GM12878 (cell line): ENCODE results near the gene CXorf38. TPM values are rescaled to one million over a fixed set of nuclear protein-coding genes. Genes with fewer than 3 reads are reported as not detected.

ENCODE experiments used
- ATAC-seq: fragments of 200-7000 bp; cut with Tn5 transposase; 3 replicates; pipeline ENCODE4 v1.9.1; 2020; ENCODE audit warnings: mild to moderate bottlenecking, moderate library complexity
- BruUV-seq: library from RNA; stranded (reverse); fragments of 400-500 nt; replicated peaks from 2 replicates; lab custom pipeline; 2021; lab: Mats Ljungman, UMichigan
- CTCF ChIA-PET: fragments of 300-600 bp; sonication (Branson Sonifier 250); formaldehyde crosslinking; extraction: SDS; loops from one replicate; lab custom pipeline; 2021; ENCODE audit warnings: inconsistent platforms; lab: Yijun Ruan, JAX
- POLR2A ChIA-PET: fragments of 350-600 bp; formaldehyde crosslinking; extraction: SDS; loops from one replicate; lab custom pipeline; 2021; ENCODE audit warnings: inconsistent platforms; lab: Charles Lee
- RAD21 ChIA-PET: fragments of 300-600 bp; sonication (Branson Sonifier 250); formaldehyde crosslinking; loops from one replicate; lab custom pipeline; 2023; ENCODE audit warnings: antibody characterized with exemption; ENCODE audit not compliant: unreplicated experiment; lab: Charles Lee
- SMC1A ChIA-PET: fragments of 300-600 bp; sonication (Branson Sonifier 250); formaldehyde crosslinking; loops from one replicate; lab custom pipeline; 2023; ENCODE audit not compliant: unreplicated experiment, uncharacterized antibody; lab: Charles Lee
- DNase-seq: peaks from one replicate; pipeline ENCODE4 v3.0.0-alpha.2; 2011; ENCODE audit warnings: low read depth, low spot score
- FAIRE-seq: peaks from 3 replicates; lab custom pipeline; 2011; peaks lifted over from hg19 to GRCh38; lab: Jason Lieb, UNC
- H2AFZ ChIP-seq: 2 replicates; pipeline ENCODE4 v1.6.0; 2011; ENCODE audit warnings: low read depth, low read length, control low read depth; ENCODE audit not compliant: control insufficient read depth
- H3K27ac ChIP-seq: 2 replicates; pipeline ENCODE4 v1.5.1; 2011; ENCODE audit warnings: control low read depth; ENCODE audit not compliant: control insufficient read depth, insufficient read depth
- H3K27me3 ChIP-seq, 2 experiments: replicated peaks in 1 of 2; 2 replicates each; pipeline versions ENCODE4 v1.6.0 to v1.6.1; 2011; ENCODE audit warnings: low read length in 1 of 2; ENCODE audit not compliant: control insufficient read depth in 2 of 2, insufficient read depth in 2 of 2
- H3K36me3 ChIP-seq, 2 experiments: 2 replicates each; pipeline ENCODE4 v1.5.1; 2011; ENCODE audit warnings: low read length in 1 of 2; ENCODE audit not compliant: control insufficient read depth in 2 of 2, insufficient read depth in 2 of 2
- H3K4me1 ChIP-seq: 2 replicates; pipeline ENCODE4 v1.6.1; 2011; ENCODE audit warnings: mild to moderate bottlenecking, low read length, moderate library complexity, mixed read lengths; ENCODE audit not compliant: control insufficient read depth, insufficient read depth
- H3K4me2 ChIP-seq: 2 replicates; pipeline ENCODE4 v1.6.0; 2011; ENCODE audit warnings: control low read depth; ENCODE audit not compliant: control insufficient read depth, insufficient read depth
- H3K4me3 ChIP-seq: fragments of 200-600 bp; sonication (generic); 2 replicates; pipeline ENCODE4 v1.5.1; 2016
- H3K79me2 ChIP-seq: 2 replicates; pipeline ENCODE4 v1.6.0; 2011; ENCODE audit warnings: low read length; ENCODE audit not compliant: control insufficient read depth, insufficient read depth
- H3K9ac ChIP-seq: 2 replicates; pipeline ENCODE4 v1.8.0; 2011; ENCODE audit warnings: low read length, control low read depth, mixed read lengths; ENCODE audit not compliant: control insufficient read depth, insufficient read depth
- H3K9me3 ChIP-seq: replicated peaks from 3 replicates; pipeline ENCODE4 v1.5.1; 2011; ENCODE audit warnings: mild to moderate bottlenecking, low read length; ENCODE audit not compliant: control insufficient read depth, insufficient read depth
- H4K20me1 ChIP-seq: 2 replicates; pipeline ENCODE4 v1.6.0; 2011; ENCODE audit not compliant: control insufficient read depth, insufficient read depth
- BCL11A ChIP-seq: IDR thresholded peaks from 2 replicates; pipeline ENCODE4 v1.6.1; 2011; ENCODE audit warnings: low read depth, low read length
- CEBPZ ChIP-seq: fragments of 150-350 bp; IDR thresholded peaks from 2 replicates; pipeline ENCODE4 v1.6.1; 2016; ENCODE audit warnings: low read depth, low read length
- IRF5 ChIP-seq: fragments of 450-650 bp; IDR thresholded peaks from 2 replicates; pipeline ENCODE4 v1.6.1; 2017; ENCODE audit warnings: borderline replicate concordance
- MLLT1 ChIP-seq: fragments of 450-650 bp; IDR thresholded peaks from 2 replicates; pipeline ENCODE4 v1.6.1; 2016; ENCODE audit warnings: mild to moderate bottlenecking
- PBX3 ChIP-seq: IDR thresholded peaks from 2 replicates; pipeline ENCODE4 v1.6.1; 2011; ENCODE audit warnings: mild to moderate bottlenecking, low read depth, low read length, moderate library complexity; ENCODE audit not compliant: insufficient replicate concordance
- USF2 ChIP-seq: IDR thresholded peaks from 2 replicates; pipeline ENCODE4 v1.6.1; 2011; ENCODE audit warnings: low read depth, low read length, improper control_type of control experiment, borderline replicate concordance
- ZNF384 ChIP-seq: IDR thresholded peaks from 2 replicates; pipeline ENCODE4 v1.6.1; 2012; ENCODE audit warnings: low read depth, mild to moderate bottlenecking, low read length, improper control_type of control experiment, borderline replicate concordance
- WGBS: methylation state at CpG from one replicate; pipeline ENCODE4 v1.1.6; 2016; ENCODE audit warnings: low lambda C conversion rate; ENCODE audit not compliant: insufficient replicate concordance, insufficient coverage; ENCODE audit errors: missing lambda C conversion rate; 5-methylcytosine and 5-hydroxymethylcytosine counted together
- in situ Hi-C: fragments of 300-500 bp; cut with MboI; formaldehyde crosslinking; loops from 9 replicates; pipeline ENCODE4 v1.14.3; 2018; ENCODE audit warnings: mixed read lengths
- intact Hi-C: fragments of 100-400 bp; cut with micrococcal nuclease; formaldehyde crosslinking; loops from one replicate; pipeline ENCODE4 v1.14.2; 2022; ENCODE audit not compliant: unreplicated experiment
- polyA plus RNA-seq, 11 experiments: library from polyadenylated mRNA; depleted of rRNA in 4 of 11; unstranded in 6 of 11; stranded (reverse) in 5 of 11; fragments of >200 nt; fragmentation: Nextera tagmentation in 4 of 11; fragmentation: Illumina TruSeq in 1 of 11; extraction: Ambion mirVana in 4 of 11; extraction: Trizol in 1 of 11; gene quantifications; 1 replicate in 1 of 11; 2 replicates in 10 of 11; pipeline versions ENCODE4 v1.2.1 to v1.2.3, GENCODE V29; 2011 to 2016; ENCODE audit warnings: inconsistent platforms in 2 of 11, missing spikeins in 2 of 11, low read depth in 1 of 11
- total RNA-seq, 4 experiments: library from RNA; depleted of rRNA in 3 of 4; stranded (reverse); fragments of >200 nt in 3 of 4; fragmentation: Illumina TruSeq in 1 of 4; extraction: Trizol in 1 of 4; gene quantifications; 2 replicates each; pipeline versions ENCODE4 v1.2.1 to v1.2.3, GENCODE V29; 2013 to 2021

Gene CXorf38
- total and polyA plus RNA-seq, 10 of the 15 experiments (the other 5 are each of a cell fraction or from before 2014, with no cell fraction given), result 2.2 to 50.1 (median 18.8) TPM

- TF ChIP-seq USF2, result no peak
- no peak for TF ChIP-seq BCL11A
Observed at GRCh38 chrX:40581336-40581920, 65.9 kb downstream of the CXorf38 start (continued).

GRCh38 chrX:40580537-40581335 lies 66.6 kb downstream of the CXorf38 start, which contains the start of gene ATP6AP2:
Gene ATP6AP2 (plus strand): TSS chrX:40580970. CDS start chrX:40581066, 96 bp downstream.
- intact Hi-C loops, result no loop called here
- Histone ChIP-seq H4K20me1 (no peaks in the 10 kb centered on the region), H2AFZ (peak within 1 kb of the TSS; percentile 91), H3K9ac (peak within 1 kb of the TSS; percentile 62), H3K27ac (peak within 1 kb of the TSS; percentile 62; the same call in 1 of the 2 replicates), H3K4me1 (no peaks in the 10 kb centered on the region), H3K79me2 (peaks cover 30% of the 10 kb centered on the region), H3K36me3 (no peaks in the 10 kb centered on the region), H3K4me3 (peak within 1 kb of the TSS; percentile 62), H3K9me3 (no peaks in the 10 kb centered on the region; the same call in 2 of the 3 replicates), H3K27me3 (no peaks in the 10 kb centered on the region), H3K4me2 (peak within 1 kb of the TSS; percentile 45)
- ChIA-PET SMC1A (interaction anchor here (0.9 to 2.0 kb wide), 4 partner anchors 10 to 62 kb away, joined by 4 to 9 read pairs (median 4); no protein-coding TSS in a partner anchor), RAD21 (interaction anchor here (1.2 to 1.7 kb wide), 3 partner anchors 10 to 37 kb away, joined by 4 to 6 read pairs (median 4); no protein-coding TSS in a partner anchor), POLR2A (interaction anchor here (0.8 to 2.0 kb wide), 3 partner anchors 9 to 66 kb away, joined by 4 to 7 read pairs (median 5); no protein-coding TSS in a partner anchor), CTCF (interaction anchor here (1.0 to 2.4 kb wide), 3 partner anchors 10 to 71 kb away, joined by 3 to 8 read pairs (median 7); no protein-coding TSS in a partner anchor)
- FAIRE-seq, result no peak
- no TSS peak for BruUV-seq
- peak; percentile 97 for ATAC-seq
- in situ Hi-C loops, result no loop called here
- WGBS, result 27% methylated on average over 55 of the region's 89 CpGs
- DNase-seq, result peak; percentile 90
- TF ChIP-seq CEBPZ (0 out of 2 replicates have a peak, but pooled peaks have one; percentile 48), PBX3 (peak; percentile 92), IRF5 (no peak), ZNF384 (no peak), MLLT1 (0 out of 2 replicates have a peak, but pooled peaks have one; percentile 30)
